Large intestine (tissue), 3 donors: ENCODE results near the gene COL8A2. TPM values are rescaled to one million over a fixed set of nuclear protein-coding genes. Genes with fewer than 3 reads are reported as not detected.

ENCODE experiments used
- DNase-seq, 2 donors: peaks; one replicate each; pipeline versions ENCODE4 v3.0.0 to v3.0.0-alpha.2; 2013
- H3K27ac ChIP-seq: one replicate; pipeline ENCODE4 v1.5.1; 2013; ENCODE audit warnings: low read length
- H3K27me3 ChIP-seq: 2 replicates; pipeline ENCODE4 v1.6.1; 2013; ENCODE audit warnings: low read length; ENCODE audit not compliant: control insufficient read depth, insufficient read depth
- H3K36me3 ChIP-seq: 2 replicates; pipeline ENCODE4 v1.6.1; 2013; ENCODE audit warnings: low read length; ENCODE audit not compliant: control insufficient read depth, insufficient read depth
- H3K4me1 ChIP-seq: one replicate; pipeline ENCODE4 v1.6.1; 2013; ENCODE audit warnings: low read length; ENCODE audit not compliant: control insufficient read depth, insufficient read depth
- H3K4me3 ChIP-seq: one replicate; pipeline ENCODE4 v1.5.1; 2013; ENCODE audit warnings: low read length
- H3K9me3 ChIP-seq: one replicate; pipeline ENCODE4 v1.6.1; 2013; ENCODE audit warnings: mild to moderate bottlenecking, low read depth, low read length, moderate library complexity; ENCODE audit not compliant: control insufficient read depth
- WGBS: methylation state at CpG from one replicate; pipeline ENCODE4 v1.1.5; 2013; ENCODE audit warnings: low lambda C conversion rate; ENCODE audit not compliant: insufficient coverage; 5-methylcytosine and 5-hydroxymethylcytosine counted together
- polyA plus RNA-seq: library from polyadenylated mRNA; unstranded; fragments of 120-200 nt; gene quantifications from one replicate; pipeline ENCODE4 v1.2.1, GENCODE V29; 2013

The COL8A2 gene
- polyA plus RNA-seq, 1 donor: 1.8 TPM

DNA sequence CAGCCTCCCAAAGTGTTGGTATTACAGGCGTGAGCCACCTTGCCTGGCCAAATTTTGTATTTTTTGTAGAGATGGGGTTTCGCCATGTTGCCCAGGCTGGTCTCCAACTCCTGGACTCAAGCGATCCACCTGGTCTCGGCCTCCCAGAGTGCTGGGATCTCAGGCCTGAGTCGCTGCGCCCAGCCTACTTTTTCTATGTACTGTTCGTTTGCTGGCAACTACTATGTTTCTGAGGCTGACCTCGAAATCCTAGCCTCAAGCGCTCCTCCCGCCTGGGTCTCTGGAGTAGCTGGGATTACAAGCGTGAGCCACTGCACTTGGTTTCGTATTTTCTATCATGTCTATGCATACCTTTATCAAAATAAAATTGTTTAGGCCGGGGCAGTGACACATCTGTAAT is 41.8 kb downstream of the COL8A2 start:
- peaks cover under 1% of the 10 kb centered on the region for H3K9me3 ChIP-seq
- 83% methylated on average over 1 of the region's 13 CpGs for WGBS
- H3K36me3 ChIP-seq: no peaks in the 10 kb centered on the region
- H3K4me1 ChIP-seq: peaks cover 4% of the 10 kb centered on the region
- H3K27ac ChIP-seq: no peak overlapping the region
- no peak for DNase-seq
- no peak overlapping the region for H3K4me3 ChIP-seq
- peaks cover 3% of the 10 kb centered on the region for H3K27me3 ChIP-seq

DNA sequence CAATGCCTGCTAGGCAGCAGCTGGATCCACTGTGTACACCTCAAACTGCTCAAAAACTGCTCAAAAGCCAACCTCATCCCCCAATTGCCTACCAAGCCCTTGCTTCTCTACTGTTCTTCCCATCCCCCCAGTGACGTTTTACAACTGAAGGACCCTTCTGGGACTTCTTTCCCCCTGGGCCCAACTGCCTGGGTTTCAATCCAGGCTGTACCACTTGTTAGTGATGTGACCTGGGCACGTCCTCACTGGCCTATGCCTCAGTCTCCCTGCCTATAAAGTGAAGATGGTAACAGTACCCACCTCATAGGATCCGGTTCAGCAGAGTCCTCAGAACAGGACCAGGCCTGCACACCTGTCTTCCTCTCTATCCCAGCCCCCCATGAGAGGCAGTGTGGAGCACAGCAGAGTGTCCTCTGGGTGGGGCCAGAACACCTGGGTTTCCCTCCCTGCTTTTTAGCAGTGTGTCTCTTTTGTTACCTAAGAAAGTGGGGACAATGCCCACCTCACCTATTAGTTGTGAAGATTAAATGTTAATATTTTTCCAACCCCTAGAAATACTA is 43.0 kb downstream of the COL8A2 start:
- Histone ChIP-seq H3K27ac (no peak overlapping the region), H3K4me3 (no peak overlapping the region), H3K36me3 (no peaks in the 10 kb centered on the region), H3K4me1 (peaks cover 3% of the 10 kb centered on the region), H3K27me3 (peaks cover 3% of the 10 kb centered on the region), H3K9me3 (no peaks in the 10 kb centered on the region)
- no CpG with 5 or more reads among the region's 3 CpGs for WGBS
- no peak for DNase-seq

DNA sequence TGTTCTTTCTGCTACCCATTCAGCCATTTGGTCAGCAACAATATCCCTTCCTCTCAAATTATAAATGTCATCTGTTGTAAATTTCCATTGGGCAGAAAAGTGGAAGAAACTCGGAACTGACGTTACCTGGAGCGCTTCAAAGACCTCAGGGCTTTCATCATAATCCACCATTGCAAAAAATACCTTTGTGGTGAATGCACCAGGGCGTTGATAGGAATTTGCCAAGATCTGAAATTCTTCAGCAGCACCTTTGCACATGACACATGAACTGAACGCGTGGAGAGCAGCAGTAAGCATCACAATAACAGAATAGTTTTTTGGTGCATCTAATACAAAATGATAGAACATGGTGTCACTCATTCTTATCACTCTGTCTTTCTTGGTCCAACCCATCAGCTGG is 44.2 kb downstream of the COL8A2 start:
- H3K4me3 ChIP-seq: no peak overlapping the region
- H3K27ac ChIP-seq: no peak overlapping the region
- 80% methylated on average over 1 of the region's 6 CpGs for WGBS
- no peaks in the 10 kb centered on the region for H3K9me3 ChIP-seq
- H3K4me1 ChIP-seq: peaks cover 3% of the 10 kb centered on the region
- no peak for DNase-seq
- no peaks in the 10 kb centered on the region for H3K36me3 ChIP-seq
- peaks cover 3% of the 10 kb centered on the region for H3K27me3 ChIP-seq

DNA sequence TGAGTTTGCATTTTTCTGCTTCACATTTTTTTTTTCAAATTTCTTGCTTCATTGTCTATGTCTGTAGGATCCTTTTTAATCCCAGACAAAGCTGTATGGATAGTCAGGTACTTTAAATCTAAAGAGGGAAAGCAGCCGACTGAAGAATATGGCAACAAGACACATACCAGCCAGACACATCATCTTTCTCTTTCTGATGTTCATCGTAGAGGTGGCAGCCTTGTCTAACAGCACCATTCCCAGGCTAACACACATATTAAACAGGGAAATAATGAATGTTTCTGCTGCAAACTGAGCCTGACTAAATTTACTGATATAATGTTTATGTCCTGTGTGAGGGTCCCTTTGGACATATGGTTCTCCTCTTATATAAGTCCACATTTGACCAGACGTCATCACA is 44.8 kb downstream of the COL8A2 start:
- no peak for DNase-seq
- WGBS: 80% methylated on average over 1 of the region's 3 CpGs
- Histone ChIP-seq H3K4me1 (peaks cover 3% of the 10 kb centered on the region), H3K36me3 (no peaks in the 10 kb centered on the region), H3K4me3 (no peak overlapping the region), H3K27ac (no peak overlapping the region), H3K9me3 (no peaks in the 10 kb centered on the region), H3K27me3 (peaks cover 3% of the 10 kb centered on the region)

DNA sequence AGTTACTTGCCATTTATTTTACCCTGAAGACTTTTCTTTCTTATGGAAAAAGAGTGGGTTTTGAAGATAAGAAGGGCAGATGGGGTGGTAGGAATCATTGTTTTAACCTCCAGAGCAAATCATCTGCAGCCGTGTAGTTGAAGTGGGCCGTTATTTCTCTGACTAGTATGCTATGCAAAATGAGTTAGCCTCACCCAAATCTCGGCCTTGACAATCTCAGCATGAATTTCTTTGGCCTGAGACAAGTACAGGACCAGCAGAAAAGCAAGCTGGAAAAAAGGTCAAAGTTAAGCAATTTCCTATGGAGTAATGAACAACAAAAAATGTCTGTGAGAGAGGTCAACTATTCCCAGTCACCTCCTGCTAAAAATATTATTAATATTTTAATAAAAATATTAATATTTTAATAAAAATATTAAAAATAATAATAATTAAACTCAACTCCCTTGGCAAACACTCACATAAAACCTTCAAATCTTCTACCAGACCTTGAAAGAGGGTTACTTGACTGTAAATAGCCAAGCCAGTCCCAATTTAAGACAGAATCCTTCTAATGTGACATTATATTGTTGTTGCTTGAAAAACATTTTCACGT is 47.9 kb downstream of the COL8A2 start:
- no peaks in the 10 kb centered on the region for H3K27me3 ChIP-seq
- no peak overlapping the region for H3K4me3 ChIP-seq
- H3K9me3 ChIP-seq: no peaks in the 10 kb centered on the region
- no peaks in the 10 kb centered on the region for H3K4me1 ChIP-seq
- no peaks in the 10 kb centered on the region for H3K36me3 ChIP-seq
- H3K27ac ChIP-seq: no peak overlapping the region
- DNase-seq: no peak
- 20% methylated on average over 1 of the region's 4 CpGs for WGBS

DNA sequence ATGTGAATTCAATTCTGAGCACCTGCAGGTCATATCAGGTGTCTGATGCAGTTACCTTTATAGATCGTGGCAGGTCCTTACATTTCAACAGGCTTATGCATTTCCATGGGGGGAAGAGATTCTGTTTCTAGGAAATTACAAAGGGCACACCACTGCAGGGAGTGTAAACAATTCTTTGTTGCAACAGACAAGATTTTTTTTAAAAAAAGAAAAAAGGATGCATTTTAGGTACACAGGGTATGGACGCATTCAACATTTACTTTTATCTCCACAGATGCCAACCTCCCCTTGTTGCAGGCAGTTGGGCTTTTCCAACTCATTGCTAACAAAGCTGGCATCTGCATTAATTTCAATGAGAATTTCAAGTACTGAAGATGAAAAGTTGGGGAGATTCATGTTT is 54.7 kb downstream of the COL8A2 start:
- Histone ChIP-seq H3K4me1 (no peaks in the 10 kb centered on the region), H3K27ac (no peak overlapping the region), H3K4me3 (no peak overlapping the region), H3K9me3 (no peaks in the 10 kb centered on the region), H3K27me3 (no peaks in the 10 kb centered on the region), H3K36me3 (no peaks in the 10 kb centered on the region)
- WGBS: 100% methylated on average over 1 of the region's 2 CpGs
- DNase-seq: no peak

DNA sequence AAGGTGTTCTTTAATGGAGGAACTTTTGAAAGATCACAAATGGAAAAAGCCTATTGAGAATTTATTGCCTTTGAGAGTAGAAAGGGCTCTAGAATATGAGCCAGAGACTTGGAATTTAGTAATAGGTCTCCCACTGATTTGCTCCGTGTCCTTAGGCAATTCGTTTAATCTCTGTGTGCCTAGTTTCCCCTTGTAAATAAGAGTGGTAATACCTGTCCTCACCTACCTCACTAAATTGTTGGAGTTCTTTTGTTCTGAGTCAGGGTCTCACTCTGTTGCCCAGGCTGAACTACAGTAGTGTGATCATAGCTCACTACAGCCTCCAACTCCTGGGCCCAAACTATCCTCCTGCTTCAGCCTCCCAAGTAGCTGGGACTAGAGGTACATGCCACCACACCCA is 56.2 kb downstream of the COL8A2 start:
- Histone ChIP-seq H3K4me3 (no peak overlapping the region), H3K27ac (no peak overlapping the region), H3K27me3 (no peaks in the 10 kb centered on the region), H3K36me3 (peaks cover under 1% of the 10 kb centered on the region), H3K4me1 (no peaks in the 10 kb centered on the region), H3K9me3 (no peaks in the 10 kb centered on the region)
- no peak for DNase-seq
- no CpG with 5 or more reads among the region's 2 CpGs for WGBS

DNA sequence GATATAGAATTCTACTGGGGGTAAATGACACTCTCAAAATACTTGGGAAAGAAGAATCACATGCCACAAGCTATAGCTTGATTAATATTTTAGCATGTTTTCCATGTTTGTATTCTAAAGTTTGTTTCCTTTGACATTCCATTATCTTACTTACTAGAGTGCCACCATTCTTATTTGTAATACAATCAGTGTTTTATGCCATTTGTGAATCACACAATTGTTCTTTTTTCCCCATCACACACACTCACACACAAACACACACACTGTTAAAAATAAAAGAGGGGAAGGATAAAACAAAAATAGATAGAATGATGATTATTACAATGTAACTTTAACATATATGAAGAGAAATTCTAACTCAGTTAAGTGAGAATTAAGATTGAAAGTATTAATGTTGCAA is 57.2 kb downstream of the COL8A2 start:
- DNase-seq: no peak
- H3K27ac ChIP-seq: no peak overlapping the region
- H3K4me1 ChIP-seq: no peaks in the 10 kb centered on the region

DNA sequence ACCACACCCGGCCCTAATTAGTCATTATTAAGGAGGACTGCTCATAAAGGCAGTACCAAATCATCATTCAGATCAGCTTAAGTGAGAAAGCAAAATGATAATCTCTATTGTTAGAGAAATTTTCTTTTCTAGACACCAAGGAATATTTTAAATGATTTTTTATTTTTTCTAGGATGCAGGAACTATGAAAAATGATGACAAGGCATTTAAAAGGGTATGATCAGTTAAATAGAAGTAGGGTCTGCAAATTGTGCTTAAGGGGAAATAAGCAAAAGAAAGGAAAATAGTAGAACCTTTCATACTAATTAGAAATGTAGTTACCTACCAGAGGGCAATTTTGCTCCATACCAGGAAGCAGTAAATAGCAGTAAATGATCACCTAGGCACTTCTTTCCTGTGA is 62.7 kb downstream of the COL8A2 start:
- DNase-seq: no peak
- H3K4me1 ChIP-seq: no peaks in the 10 kb centered on the region
- no peak overlapping the region for H3K27ac ChIP-seq
- H3K36me3 ChIP-seq: peaks cover 6% of the 10 kb centered on the region
- no peak overlapping the region for H3K4me3 ChIP-seq
- no peaks in the 10 kb centered on the region for H3K27me3 ChIP-seq
- WGBS: no CpG with 5 or more reads among the region's 1 CpG
- no peaks in the 10 kb centered on the region for H3K9me3 ChIP-seq

More for the DNA sequence above, 57.2 kb downstream of the COL8A2 start:
- Histone ChIP-seq H3K27me3 (no peaks in the 10 kb centered on the region), H3K9me3 (no peaks in the 10 kb centered on the region), H3K36me3 (peaks cover 3% of the 10 kb centered on the region), H3K4me3 (no peak overlapping the region)

DNA sequence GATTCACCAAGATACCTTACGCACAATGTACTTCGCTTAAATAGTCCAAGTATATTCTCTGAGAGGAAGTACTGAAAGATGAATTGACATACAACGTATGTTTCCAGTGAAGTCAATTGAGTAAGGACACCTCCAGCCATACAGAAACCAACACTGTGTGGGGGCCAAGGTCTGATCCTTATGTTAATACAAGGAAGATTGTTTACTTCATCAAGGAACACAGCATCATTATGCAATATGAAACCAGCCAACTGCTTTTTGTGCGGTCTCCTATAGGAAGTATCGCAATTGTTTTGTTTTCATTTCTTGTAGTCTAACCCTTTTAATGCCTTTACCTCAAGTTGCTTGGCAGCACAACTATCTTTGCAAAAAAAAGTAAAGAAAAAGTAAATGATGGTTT is 69.3 kb downstream of the COL8A2 start:
- no peaks in the 10 kb centered on the region for H3K27me3 ChIP-seq
- WGBS: no CpG with 5 or more reads among the region's 5 CpGs
- H3K27ac ChIP-seq: no peak overlapping the region
- no peaks in the 10 kb centered on the region for H3K9me3 ChIP-seq
- H3K4me3 ChIP-seq: no peak overlapping the region
- no peaks in the 10 kb centered on the region for H3K4me1 ChIP-seq
- H3K36me3 ChIP-seq: peaks cover 8% of the 10 kb centered on the region
- DNase-seq: no peak

DNA sequence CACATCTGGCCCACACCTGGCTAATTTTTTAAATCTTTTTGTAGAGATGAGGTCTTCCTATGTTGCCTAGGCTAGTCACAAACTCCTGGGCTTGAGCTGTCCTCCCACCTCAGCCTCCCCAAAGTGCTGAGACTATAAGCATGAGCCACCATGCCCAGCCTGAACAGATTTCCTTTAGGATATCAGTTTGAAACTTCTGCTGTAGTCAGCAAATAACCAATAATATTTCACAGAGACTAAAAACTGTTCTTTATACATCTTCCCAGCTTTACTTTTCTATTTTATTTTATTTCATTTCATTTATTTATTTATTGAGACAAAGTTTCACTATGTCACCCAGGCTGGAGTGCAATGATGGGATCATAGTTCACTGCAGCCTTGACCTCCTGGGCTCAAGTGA is 71.0 kb downstream of the COL8A2 start:
- peaks cover 6% of the 10 kb centered on the region for H3K36me3 ChIP-seq
- no peaks in the 10 kb centered on the region for H3K4me1 ChIP-seq
- no peak overlapping the region for H3K4me3 ChIP-seq
- no peak overlapping the region for H3K27ac ChIP-seq
- no peaks in the 10 kb centered on the region for H3K27me3 ChIP-seq
- no peaks in the 10 kb centered on the region for H3K9me3 ChIP-seq
- no peak for DNase-seq
